HEK293 (cell line): ENCODE data around the gene PRPH.

Experiments
- CTCF ChIA-PET: fragments of 350-600 bp; formaldehyde crosslinking; extraction: SDS; loops from one replicate; lab custom pipeline; 2021; ENCODE audit warnings: antibody characterized with exemption; lab: Yijun Ruan, JAX
- POLR2A ChIA-PET: fragments of 300-600 bp; formaldehyde crosslinking; extraction: SDS; loops from one replicate; lab custom pipeline; 2020; ENCODE audit warnings: antibody characterized with exemption, inconsistent platforms; lab: Yijun Ruan, JAX
- H3K27ac ChIP-seq: fragments of 200-500 bp; sonication (Bioruptor generic); 2 replicates; pipeline ENCODE4 v1.5.1; 2014; ENCODE audit warnings: low read depth, low read length, control low read depth, inconsistent platforms; ENCODE audit errors: extremely low read depth
- H3K36me3 ChIP-seq, 2 experiments: fragments of 200-500 bp in 1 of 2; sonication (Bioruptor generic) in 1 of 2; 1 replicate in 1 of 2; 2 replicates in 1 of 2; pipeline ENCODE4 v1.5.1; 2014 to 2017; ENCODE audit warnings: inconsistent platforms in 2 of 2, low read length in 2 of 2; ENCODE audit not compliant: control insufficient read depth in 2 of 2, insufficient read depth in 1 of 2
- H3K4me1 ChIP-seq: fragments of 200-500 bp; sonication (Bioruptor generic); 2 replicates; pipeline ENCODE4 v1.5.1; 2014; ENCODE audit warnings: mild to moderate bottlenecking, low read length, inconsistent platforms; ENCODE audit not compliant: control insufficient read depth, insufficient read depth
- H3K4me3 ChIP-seq: 2 replicates; pipeline ENCODE4 v1.5.1; 2011; ENCODE audit warnings: low read depth, mild to moderate bottlenecking, control low read depth, low read length, moderate library complexity
- H3K9me3 ChIP-seq: fragments of 200-500 bp; sonication (Bioruptor generic); 2 replicates; pipeline ENCODE4 v1.5.1; 2014; ENCODE audit warnings: low read depth, low read length, inconsistent platforms; ENCODE audit not compliant: control insufficient read depth, insufficient read depth
- HIC1 ChIP-seq: fragments of 450-650 bp; formaldehyde crosslinking; IDR thresholded peaks from 2 replicates; pipeline ENCODE4 v1.5.1; 2016; ENCODE audit warnings: missing biosample characterization, missing genetic modification characterization
- KLF16 ChIP-seq: fragments of 450-650 bp; formaldehyde crosslinking; IDR thresholded peaks from 2 replicates; pipeline ENCODE4 v1.5.1; 2017; ENCODE audit warnings: missing biosample characterization, missing genetic modification characterization
- KLF17 ChIP-seq: fragments of 450-650 bp; formaldehyde crosslinking; IDR thresholded peaks from 2 replicates; pipeline ENCODE4 v1.5.1; 2016; ENCODE audit warnings: missing biosample characterization, missing genetic modification characterization
- WT1 ChIP-seq: fragments of 450-650 bp; formaldehyde crosslinking; IDR thresholded peaks from 2 replicates; pipeline ENCODE4 v1.5.1; 2016; ENCODE audit warnings: missing biosample characterization, missing genetic modification characterization
- YY2 ChIP-seq: fragments of 450-650 bp; formaldehyde crosslinking; IDR thresholded peaks from 2 replicates; pipeline ENCODE4 v1.5.1; 2016; ENCODE audit warnings: missing biosample characterization, missing genetic modification characterization
- ZBTB17 ChIP-seq: fragments of 450-650 bp; formaldehyde crosslinking; IDR thresholded peaks from 2 replicates; pipeline ENCODE4 v1.5.1; 2016; ENCODE audit warnings: missing biosample characterization, missing genetic modification characterization
- ZBTB44 ChIP-seq: fragments of 450-650 bp; IDR thresholded peaks from 2 replicates; pipeline ENCODE4 v1.5.1; 2018; ENCODE audit warnings: missing biosample characterization, mild to moderate bottlenecking, missing genetic modification characterization
- ZFP69B ChIP-seq: fragments of 450-650 bp; formaldehyde crosslinking; IDR thresholded peaks from 2 replicates; pipeline ENCODE4 v1.5.1; 2016; ENCODE audit warnings: missing biosample characterization, missing genetic modification characterization
- ZNF16 ChIP-seq: fragments of 450-650 bp; formaldehyde crosslinking; IDR thresholded peaks from 2 replicates; pipeline ENCODE4 v1.5.1; 2016; ENCODE audit warnings: low read depth, missing biosample characterization, missing genetic modification characterization
- ZNF169 ChIP-seq: fragments of 450-650 bp; formaldehyde crosslinking; IDR thresholded peaks from 2 replicates; pipeline ENCODE4 v1.5.1; 2016; ENCODE audit warnings: missing biosample characterization, missing genetic modification characterization
- ZNF2 ChIP-seq: fragments of 450-650 bp; formaldehyde crosslinking; IDR thresholded peaks from 2 replicates; pipeline ENCODE4 v1.5.1; 2016; ENCODE audit warnings: missing biosample characterization, missing genetic modification characterization
- ZNF211 ChIP-seq: fragments of 450-650 bp; formaldehyde crosslinking; IDR thresholded peaks from 2 replicates; pipeline ENCODE4 v1.5.1; 2016; ENCODE audit warnings: low read depth, missing biosample characterization, missing genetic modification characterization
- ZNF223 ChIP-seq: fragments of 450-650 bp; formaldehyde crosslinking; IDR thresholded peaks from 2 replicates; pipeline ENCODE4 v1.5.1; 2016; ENCODE audit warnings: missing biosample characterization, missing genetic modification characterization
- ZNF280D ChIP-seq: fragments of 450-650 bp; formaldehyde crosslinking; IDR thresholded peaks from 2 replicates; pipeline ENCODE4 v1.5.1; 2016; ENCODE audit warnings: missing biosample characterization, missing genetic modification characterization
- ZNF488 ChIP-seq: fragments of 450-650 bp; formaldehyde crosslinking; IDR thresholded peaks from 2 replicates; pipeline ENCODE4 v1.5.1; 2016; ENCODE audit warnings: missing biosample characterization, missing genetic modification characterization
- ZNF513 ChIP-seq: fragments of 450-650 bp; IDR thresholded peaks from 2 replicates; pipeline ENCODE4 v1.5.1; 2018; ENCODE audit warnings: missing biosample characterization, missing genetic modification characterization
- ZNF600 ChIP-seq: fragments of 450-650 bp; formaldehyde crosslinking; IDR thresholded peaks from 2 replicates; pipeline ENCODE4 v1.5.1; 2016; ENCODE audit warnings: missing biosample characterization, missing genetic modification characterization
- ZNF639 ChIP-seq: fragments of 450-650 bp; formaldehyde crosslinking; IDR thresholded peaks from 2 replicates; pipeline ENCODE4 v1.5.1; 2016; ENCODE audit warnings: missing biosample characterization, missing genetic modification characterization
- ZNF76 ChIP-seq: fragments of 450-650 bp; formaldehyde crosslinking; IDR thresholded peaks from 2 replicates; pipeline ENCODE4; 2016; ENCODE audit warnings: low read depth, missing biosample characterization, missing genetic modification characterization, borderline replicate concordance
- ZNF768 ChIP-seq: fragments of 450-650 bp; formaldehyde crosslinking; IDR thresholded peaks from 2 replicates; pipeline ENCODE4 v1.5.1; 2018; ENCODE audit warnings: missing biosample characterization, mild to moderate bottlenecking, missing genetic modification characterization

PRPH gene

GRCh38 chr12:49322367-49322707, 27.4 kb downstream of the PRPH start:
- 0 out of 2 replicates have a peak, but pooled peaks cover 4% of the 10 kb centered on the region for H3K4me1 ChIP-seq
- H3K27ac ChIP-seq = peak overlapping the region; percentile 16; the same call in 1 of the 2 replicates
- peaks cover 21 to 34% of the 10 kb centered on the region in 2 experiments for H3K36me3 ChIP-seq
- TF ChIP-seq HIC1 (tag by site-specific recombination) (no peak), ZNF768 (tag by site-specific recombination) (0 out of 2 replicates have a peak, but pooled peaks have one; percentile 25), ZNF280D (tag by site-specific recombination) (0 out of 2 replicates have a peak, but pooled peaks have one; percentile 60), ZNF639 (tag by site-specific recombination) (0 out of 2 replicates have a peak, but pooled peaks have one; percentile 63)
- CTCF ChIA-PET = interaction anchor here (0.6 to 4.4 kb wide), 13 partner anchors 9 to 850 kb away, joined by 3 to 43 read pairs (median 7); partner anchors contain the start of genes DNAJC22 and PRPH
- peak overlapping the region; percentile 73 for H3K4me3 ChIP-seq
- POLR2A ChIA-PET = interaction anchor here (0.7 to 4.0 kb wide), 20 partner anchors 13 to 469 kb away, joined by 3 to 94 read pairs (median 6); partner anchors contain the start of genes C1QL4, DNAJC22, PRPH and SPATS2
- no peaks in the 10 kb centered on the region for H3K9me3 ChIP-seq

- Histone ChIP-seq H3K4me1 (0 out of 2 replicates have a peak, but pooled peaks cover 4% of the 10 kb centered on the region), H3K4me3 (peak within 1 kb of the TSS; percentile 73), H3K36me3 (peaks cover 24 to 39% of the 10 kb centered on the region in 2 experiments), H3K9me3 (no peaks in the 10 kb centered on the region), H3K27ac (peak within 1 kb of the TSS; percentile 46)
- CTCF ChIA-PET = interaction anchor here (0.6 to 4.4 kb wide), 14 partner anchors 9 to 850 kb away, joined by 3 to 43 read pairs (median 6); partner anchors contain the start of genes DNAJC22 and PRPH
- POLR2A ChIA-PET = interaction anchor here (0.6 to 4.0 kb wide), 30 partner anchors 12 to 470 kb away, joined by 3 to 94 read pairs (median 4); partner anchors contain the start of genes C1QL4, DNAJC22, PRPH and SPATS2
- TF ChIP-seq ZNF16 (tag by site-specific recombination) (no peak), ZNF169 (tag by site-specific recombination) (no peak), ZBTB17 (tag by site-specific recombination) (peak; percentile 54; the same call in 1 of the 2 replicates), KLF16 (peak; percentile 39; the same call in 1 of the 2 replicates), YY2 (tag by site-specific recombination) (peak; percentile 54; the same call in 1 of the 2 replicates), ZNF2 (tag by site-specific recombination) (peak; percentile 74), ZNF513 (no peak), KLF17 (tag by site-specific recombination) (peak; percentile 46), ZBTB44 (tag by site-specific recombination) (no peak), ZNF76 (peak; percentile 86), ZFP69B (no peak), ZNF600 (tag by site-specific recombination) (peak; percentile 17; the same call in 1 of the 2 replicates), WT1 (tag by site-specific recombination) (no peak), ZNF223 (tag by site-specific recombination) (no peak), ZNF488 (tag by site-specific recombination) (no peak), ZNF211 (tag by site-specific recombination) (no peak)
These were observed 28.0 kb downstream of the PRPH start, which contains the start of gene TROAP for GRCh38 chr12:49322708-49323523. Gene TROAP (plus strand): TSS chr12:49323255. CDS start chr12:49323609, 354 bp downstream.
